Endothelial cell of umbilical vein (primary cell): ENCODE measurements around the gene TNFSF10. TPM values are rescaled to one million over a fixed set of nuclear protein-coding genes. Genes with fewer than 3 reads are reported as not detected.

Source experiments
- BruUV-seq: library from RNA; stranded (reverse); fragments of 400-500 nt; replicated peaks from 2 replicates; lab custom pipeline; 2021; lab: Mats Ljungman, UMichigan
- CTCF ChIA-PET: fragments of 300-600, 350-600 bp; sonication (Branson Sonifier 250); formaldehyde crosslinking; loops from one replicate; lab custom pipeline; 2021; ENCODE audit warnings: antibody characterized with exemption, inconsistent platforms; lab: Charles Lee
- POLR2A ChIA-PET: fragments of 300-600, 350-600 bp; sonication (Branson Sonifier 250); formaldehyde crosslinking; loops from one replicate; lab custom pipeline; 2021; ENCODE audit warnings: antibody characterized with exemption, inconsistent platforms; lab: Charles Lee
- DNase-seq: peaks from one replicate; pipeline ENCODE4 v3.0.0-alpha.2; 2011; ENCODE audit warnings: low read depth, low spot score
- FAIRE-seq: peaks from 2 replicates; lab custom pipeline; 2011; peaks lifted over from hg19 to GRCh38; lab: Jason Lieb, UNC
- H2AFZ ChIP-seq: 2 replicates; pipeline ENCODE4 v1.6.0; 2012; ENCODE audit warnings: low read depth, low read length, control low read depth, inconsistent platforms
- H3K27ac ChIP-seq: 2 replicates; pipeline ENCODE4 v1.5.1; 2011; ENCODE audit warnings: low read depth, mild to moderate bottlenecking, control low read depth, low read length, moderate library complexity; ENCODE audit not compliant: insufficient read depth
- H3K27me3 ChIP-seq, 2 experiments: 2 replicates each; pipeline versions ENCODE4 v1.6.0 to v1.6.1; 2011; ENCODE audit warnings: low read length in 2 of 2, mixed read lengths in 1 of 2; ENCODE audit not compliant: control insufficient read depth in 2 of 2, insufficient read depth in 2 of 2
- H3K36me3 ChIP-seq, 2 experiments: 2 replicates in 1 of 2; 3 replicates in 1 of 2; pipeline ENCODE4 v1.5.1; 2011; ENCODE audit warnings: low read length in 2 of 2, mild to moderate bottlenecking in 1 of 2, moderate library complexity in 1 of 2; ENCODE audit not compliant: control insufficient read depth in 2 of 2, insufficient read depth in 2 of 2; ENCODE audit errors: extremely low read depth in 1 of 2
- H3K4me1 ChIP-seq: 3 replicates; pipeline ENCODE4 v1.5.1; 2011; ENCODE audit warnings: mild to moderate bottlenecking, low read length; ENCODE audit not compliant: control insufficient read depth, insufficient read depth; ENCODE audit errors: extremely low read depth
- H3K4me2 ChIP-seq: 2 replicates; pipeline ENCODE4 v1.6.1; 2011; ENCODE audit warnings: low read length, control low read depth, mixed read lengths; ENCODE audit not compliant: insufficient read depth
- H3K4me3 ChIP-seq, 3 experiments: fragments of 200-600 bp in 1 of 3; sonication (generic), shearing (Covaris generic) in 1 of 3; replicated peaks in 1 of 3; 2 replicates each; pipeline ENCODE4 v1.5.1; 2011 to 2016; ENCODE audit warnings: control low read depth in 3 of 3, low read length in 3 of 3, mild to moderate bottlenecking in 2 of 3, inconsistent platforms in 1 of 3, low read depth in 1 of 3, moderate library complexity in 1 of 3; ENCODE audit not compliant: insufficient read depth in 1 of 3
- H3K79me2 ChIP-seq: 2 replicates; pipeline ENCODE4 v1.6.0; 2012; ENCODE audit warnings: low read length, inconsistent platforms; ENCODE audit not compliant: control insufficient read depth, insufficient read depth
- H3K9ac ChIP-seq: replicated peaks from 2 replicates; pipeline ENCODE3; 2011; ENCODE audit warnings: low read length, control low read depth; ENCODE audit not compliant: insufficient read depth; ENCODE audit errors: extremely low read depth
- H3K9me1 ChIP-seq: replicated peaks from 3 replicates; pipeline ENCODE4 v1.6.0; 2011; ENCODE audit warnings: mild to moderate bottlenecking, low read length; ENCODE audit not compliant: control insufficient read depth, insufficient read depth; ENCODE audit errors: extremely low read depth
- H3K9me3 ChIP-seq: replicated peaks from 2 replicates; pipeline ENCODE4 v1.5.1; 2012; ENCODE audit warnings: low read length, inconsistent platforms; ENCODE audit not compliant: control insufficient read depth, insufficient read depth
- H4K20me1 ChIP-seq: replicated peaks from 2 replicates; pipeline ENCODE3; 2011; ENCODE audit warnings: mild to moderate bottlenecking, low read length; ENCODE audit not compliant: control insufficient read depth, insufficient read depth; ENCODE audit errors: extremely low read depth
- CTCF ChIP-seq, 2 donors: IDR thresholded peaks; 1 replicate in 1 of 2; 2 replicates in 1 of 2; pipeline ENCODE4 v1.5.1; 2011; ENCODE audit warnings: low read length in 2 of 2, mild to moderate bottlenecking in 2 of 2, moderate library complexity in 2 of 2, control low read depth in 1 of 2, inconsistent platforms in 1 of 2, low read depth in 1 of 2; ENCODE audit not compliant: insufficient read depth in 1 of 2; ENCODE audit errors: extremely low read depth in 1 of 2
- EZH2 ChIP-seq: IDR thresholded peaks from 2 replicates; pipeline ENCODE4 v1.6.1; 2012; ENCODE audit warnings: borderline replicate concordance, low read depth, mild to moderate bottlenecking, moderate library complexity, low read length, inconsistent platforms; ENCODE audit not compliant: severe bottlenecking
- FOS ChIP-seq: IDR thresholded peaks from 2 replicates; pipeline ENCODE4 v1.6.1; 2011; ENCODE audit warnings: mild to moderate bottlenecking, low read length, moderate library complexity, borderline replicate concordance; ENCODE audit not compliant: insufficient read depth
- GATA2 ChIP-seq: IDR thresholded peaks from 2 replicates; pipeline ENCODE4 v1.7.0; 2011; ENCODE audit warnings: low read depth, mild to moderate bottlenecking, moderate library complexity, mixed read lengths, low read length; ENCODE audit not compliant: insufficient read length, insufficient read depth
- JUN ChIP-seq: IDR thresholded peaks from 2 replicates; pipeline ENCODE4 v1.6.1; 2011; ENCODE audit warnings: borderline replicate concordance, low read depth; ENCODE audit not compliant: insufficient read length, insufficient read depth
- MAX ChIP-seq: IDR thresholded peaks from 2 replicates; pipeline ENCODE4 v1.6.1; 2011; ENCODE audit not compliant: insufficient read depth, insufficient read length
- MYC ChIP-seq: IDR thresholded peaks from one replicate; pipeline ENCODE4 v1.6.1; 2011; ENCODE audit warnings: mild to moderate bottlenecking, low read depth, low read length
- POLR2A ChIP-seq: IDR thresholded peaks from 2 replicates; pipeline ENCODE4 v1.6.1; 2012; ENCODE audit warnings: low read depth, mild to moderate bottlenecking, control low read depth, low read length
- POLR2AphosphoS5 ChIP-seq: IDR thresholded peaks from 2 replicates; pipeline ENCODE4 v1.6.1; 2012; ENCODE audit warnings: low read depth, mild to moderate bottlenecking, control low read depth, low read length, moderate library complexity; ENCODE audit not compliant: insufficient read depth
- dilution Hi-C: fragments of 300-500 bp; cut with MboI; formaldehyde crosslinking; loops from one replicate; pipeline ENCODE4 v1.15.0; 2019; ENCODE audit warnings: low sequenced_read_pairs; ENCODE audit not compliant: extremely low pct_ligation_motif_present
- intact Hi-C: fragments of 100-400 bp; cut with micrococcal nuclease; formaldehyde crosslinking; loops from one replicate; pipeline ENCODE4 v1.10.0; 2022
- polyA plus RNA-seq, 4 experiments: library from polyadenylated mRNA; depleted of rRNA in 3 of 4; stranded (reverse) in 3 of 4; unstranded in 1 of 4; fragments of >200 nt; gene quantifications; 2 replicates each; pipeline versions ENCODE4 v1.2.1 to v1.2.3, GENCODE V29; 2011 to 2012; ENCODE audit warnings: missing spikeins in 1 of 4
- total RNA-seq: library from RNA; stranded (reverse); gene quantifications from 2 replicates; pipeline ENCODE4 v1.2.3, GENCODE V29; 2021

TNFSF10 gene
- total and polyA plus RNA-seq, 2 donors (not counting 3 experiments of a cell fraction or from before 2014, with no cell fraction given) = 31.2 to 55.0 TPM

- no peak overlapping the region for H3K27ac ChIP-seq
- no peak for TF ChIP-seq POLR2A
- H3K9ac ChIP-seq = no peak overlapping the region
- no peak overlapping the region for H3K4me3 ChIP-seq
- no peaks in the 10 kb centered on the region for H3K9me1 ChIP-seq
- dilution Hi-C loops = no loop called here
- H3K9me3 ChIP-seq = no peaks in the 10 kb centered on the region
- H4K20me1 ChIP-seq = no peaks in the 10 kb centered on the region
- no peak overlapping the region for H3K4me2 ChIP-seq
- CTCF ChIA-PET = interaction anchor here (1.3 kb wide), 1 partner anchor 22 kb away, joined by 3 read pairs; no protein-coding TSS in a partner anchor
- BruUV-seq = no TSS peak
- POLR2A ChIA-PET = no interaction called here
- FAIRE-seq = no peak
- H3K4me1 ChIP-seq = peaks cover 15% of the 10 kb centered on the region
- no peaks in the 10 kb centered on the region for H3K79me2 ChIP-seq
- H3K36me3 ChIP-seq = no peaks in the 10 kb centered on the region
- intact Hi-C loops = no loop called here
- no peaks in the 10 kb centered on the region for H3K27me3 ChIP-seq
- DNase-seq = no peak
- H2AFZ ChIP-seq = no peak overlapping the region
Observed at GRCh38 chr3:172560026-172560425, 36.8 kb upstream of the TNFSF10 start.

- no peaks in the 10 kb centered on the region for H3K9me3 ChIP-seq
- H3K27me3 ChIP-seq = no peaks in the 10 kb centered on the region
- H2AFZ ChIP-seq = no peak overlapping the region
- TF ChIP-seq MYC (no peak), POLR2A (no peak), FOS (no peak), CTCF (IDR thresholded peaks at IDR 0.05; ENCODE audit: extremely low read depth in 1 of 2, insufficient read depth in 1 of 2, low read depth in 1 of 2, low read length in 2 of 2) (no peak), JUN (no peak), MAX (no peak), POLR2AphosphoS5 (no peak), GATA2 (no peak), EZH2 (no peak)
- no peaks in the 10 kb centered on the region for H3K36me3 ChIP-seq
- DNase-seq (no peak), FAIRE-seq (no peak)
- H3K9ac ChIP-seq = no peak overlapping the region
- no peak overlapping the region for H3K4me3 ChIP-seq
- H3K4me2 ChIP-seq = no peak overlapping the region
- no TSS peak for BruUV-seq
- dilution Hi-C loops (no loop called here), intact Hi-C loops (no loop called here)
- ChIA-PET CTCF (interaction anchor here (0.8 kb wide), 1 partner anchor 37 kb away, joined by 3 read pairs; no protein-coding TSS in a partner anchor), POLR2A (no interaction called here)
- H3K4me1 ChIP-seq = peaks cover 15% of the 10 kb centered on the region
- H3K79me2 ChIP-seq = no peaks in the 10 kb centered on the region
- H4K20me1 ChIP-seq = no peaks in the 10 kb centered on the region
- H3K27ac ChIP-seq = no peak overlapping the region
- no peaks in the 10 kb centered on the region for H3K9me1 ChIP-seq
Observed at GRCh38 chr3:172559020-172559419, 35.8 kb upstream of the TNFSF10 start.
